Effector memory CD4-positive, alpha-beta T cell (primary cell): ENCODE data around the gene PDK2.

Source experiments
- DNase-seq, 3 donors: peaks; one replicate each; pipeline ENCODE4 v3.0.0-alpha.2; 2020
- H3K27ac ChIP-seq: 2 replicates; pipeline ENCODE4 v1.7.0; 2013; ENCODE audit warnings: mild to moderate bottlenecking, low read length, moderate library complexity; ENCODE audit not compliant: insufficient read depth, poor library complexity, severe bottlenecking
- H3K27me3 ChIP-seq: replicated peaks from 2 replicates; pipeline ENCODE4 v1.7.0; 2013; ENCODE audit warnings: mild to moderate bottlenecking, low read length; ENCODE audit not compliant: insufficient read depth, control insufficient read depth, poor library complexity, severe bottlenecking
- H3K36me3 ChIP-seq: 2 replicates; pipeline ENCODE4 v1.7.0; 2013; ENCODE audit warnings: mild to moderate bottlenecking, low read length, moderate library complexity; ENCODE audit not compliant: control insufficient read depth, insufficient read depth
- H3K4me1 ChIP-seq: 2 replicates; pipeline ENCODE4 v1.7.0; 2013; ENCODE audit warnings: low read length, mild to moderate bottlenecking; ENCODE audit not compliant: control insufficient read depth, insufficient read depth, poor library complexity, severe bottlenecking
- H3K4me3 ChIP-seq: 2 replicates; pipeline ENCODE4 v1.7.0; 2013; ENCODE audit warnings: low read length, low read depth, mild to moderate bottlenecking; ENCODE audit not compliant: insufficient read depth, poor library complexity, severe bottlenecking
- H3K9me3 ChIP-seq: 2 replicates; pipeline ENCODE4 v1.7.0; 2013; ENCODE audit warnings: mild to moderate bottlenecking, low read length, moderate library complexity; ENCODE audit not compliant: control insufficient read depth

The PDK2 gene

GRCh38 chr17:50097926-50098325 is 2.8 kb downstream of the PDK2 start:
- H3K4me1 ChIP-seq: peaks cover 14% of the 10 kb centered on the region
- H3K4me3 ChIP-seq: no peak overlapping the region
- no peak for DNase-seq
- H3K27ac ChIP-seq: no peak overlapping the region
- no peaks in the 10 kb centered on the region for H3K27me3 ChIP-seq
- H3K36me3 ChIP-seq: peaks cover 19% of the 10 kb centered on the region
- H3K9me3 ChIP-seq: no peaks in the 10 kb centered on the region

- peaks cover 23% of the 10 kb centered on the region for H3K36me3 ChIP-seq
- H3K27ac ChIP-seq: no peak overlapping the region
- H3K9me3 ChIP-seq: no peaks in the 10 kb centered on the region
- H3K27me3 ChIP-seq: no peaks in the 10 kb centered on the region
- DNase-seq: no peak
- H3K4me3 ChIP-seq: no peak overlapping the region
- peaks cover 14% of the 10 kb centered on the region for H3K4me1 ChIP-seq
These were observed 3.4 kb downstream of the PDK2 start for GRCh38 chr17:50098583-50098982.

GRCh38 chr17:50099003-50099402 is 3.9 kb downstream of the PDK2 start:
- H3K9me3 ChIP-seq: no peaks in the 10 kb centered on the region
- no peak for DNase-seq
- H3K4me1 ChIP-seq: peaks cover 14% of the 10 kb centered on the region
- H3K27me3 ChIP-seq: no peaks in the 10 kb centered on the region
- peaks cover 23% of the 10 kb centered on the region for H3K36me3 ChIP-seq
- H3K4me3 ChIP-seq: no peak overlapping the region
- H3K27ac ChIP-seq: no peak overlapping the region

GRCh38 chr17:50100480-50100883 is 5.3 kb downstream of the PDK2 start:
- no peak overlapping the region for H3K4me3 ChIP-seq
- H3K27me3 ChIP-seq: no peaks in the 10 kb centered on the region
- no peak for DNase-seq
- H3K9me3 ChIP-seq: no peaks in the 10 kb centered on the region
- H3K4me1 ChIP-seq: peaks cover 13% of the 10 kb centered on the region
- no peak overlapping the region for H3K27ac ChIP-seq
- H3K36me3 ChIP-seq: peaks cover 28% of the 10 kb centered on the region

GRCh38 chr17:50100921-50101345 is 5.8 kb downstream of the PDK2 start:
- DNase-seq: no peak
- no peaks in the 10 kb centered on the region for H3K27me3 ChIP-seq
- H3K4me1 ChIP-seq: peaks cover 8% of the 10 kb centered on the region
- no peak overlapping the region for H3K4me3 ChIP-seq
- H3K9me3 ChIP-seq: no peaks in the 10 kb centered on the region
- H3K36me3 ChIP-seq: peaks cover 32% of the 10 kb centered on the region
- no peak overlapping the region for H3K27ac ChIP-seq

- Histone ChIP-seq H3K27ac (no peak overlapping the region), H3K4me1 (peaks cover 2% of the 10 kb centered on the region), H3K4me3 (no peak overlapping the region), H3K9me3 (no peaks in the 10 kb centered on the region), H3K27me3 (no peaks in the 10 kb centered on the region), H3K36me3 (peaks cover 37% of the 10 kb centered on the region)
- no peak for DNase-seq
These were observed 6.4 kb downstream of the PDK2 start for GRCh38 chr17:50101346-50102163.

GRCh38 chr17:50102164-50102991 is 7.2 kb downstream of the PDK2 start:
- Histone ChIP-seq H3K27me3 (no peaks in the 10 kb centered on the region), H3K27ac (no peak overlapping the region)

GRCh38 chr17:50103252-50103651 is 8.1 kb downstream of the PDK2 start:
- H3K27me3 ChIP-seq: no peaks in the 10 kb centered on the region
- no peak for DNase-seq
- peaks cover 49% of the 10 kb centered on the region for H3K36me3 ChIP-seq
- H3K4me1 ChIP-seq: no peaks in the 10 kb centered on the region
- H3K9me3 ChIP-seq: no peaks in the 10 kb centered on the region
- H3K27ac ChIP-seq: no peak overlapping the region
- H3K4me3 ChIP-seq: no peak overlapping the region

More at GRCh38 chr17:50102164-50102991, 7.2 kb downstream of the PDK2 start:
- no peak overlapping the region for H3K4me3 ChIP-seq
- no peak for DNase-seq
- no peaks in the 10 kb centered on the region for H3K9me3 ChIP-seq
- peaks cover 43% of the 10 kb centered on the region for H3K36me3 ChIP-seq
- H3K4me1 ChIP-seq: no peaks in the 10 kb centered on the region

- Histone ChIP-seq H3K27ac (no peak overlapping the region), H3K36me3 (peaks cover 46% of the 10 kb centered on the region), H3K4me1 (no peaks in the 10 kb centered on the region), H3K4me3 (no peak overlapping the region), H3K27me3 (no peaks in the 10 kb centered on the region), H3K9me3 (no peaks in the 10 kb centered on the region)
- DNase-seq: no peak
These were observed 8.8 kb downstream of the PDK2 start for GRCh38 chr17:50103941-50104340.

GRCh38 chr17:50105811-50106210 is 10.7 kb downstream of the PDK2 start:
- DNase-seq: no peak
- Histone ChIP-seq H3K4me3 (no peak overlapping the region), H3K4me1 (no peaks in the 10 kb centered on the region), H3K36me3 (peaks cover 49% of the 10 kb centered on the region), H3K9me3 (no peaks in the 10 kb centered on the region), H3K27ac (no peak overlapping the region), H3K27me3 (no peaks in the 10 kb centered on the region)
